Lung (tissue), 12 donors: ENCODE measurements around the gene CYTH1. TPM values are rescaled to one million over a fixed set of nuclear protein-coding genes. Genes with fewer than 3 reads are reported as not detected.

Source experiments
- ATAC-seq: fragments of 200-7000 bp; cut with Tn5 transposase; one replicate; pipeline ENCODE4 v1.9.1; 2020; ENCODE audit warnings: moderate number of reproducible peaks; ENCODE audit not compliant: insufficient read depth, low FRiP score
- DNase-seq, 3 donors: peaks; one replicate each; pipeline ENCODE4 v3.0.0-alpha.2; 2013 to 2017
- H3K27ac ChIP-seq, 2 donors: one replicate each; pipeline ENCODE4 v1.5.1; 2013; ENCODE audit warnings: mild to moderate bottlenecking in 2 of 2, moderate library complexity in 2 of 2, control low read depth in 1 of 2, inconsistent platforms in 1 of 2, low read depth in 1 of 2, low read length in 1 of 2
- H3K27me3 ChIP-seq, 3 donors: one replicate each; pipeline ENCODE4 v1.5.1; 2013; ENCODE audit warnings: low read length in 2 of 3; ENCODE audit not compliant: control insufficient read depth in 3 of 3, insufficient read depth in 3 of 3
- H3K36me3 ChIP-seq, 4 donors: one replicate each; pipeline ENCODE4 v1.5.1; 2013; ENCODE audit warnings: low read length in 4 of 4, mild to moderate bottlenecking in 1 of 4, moderate library complexity in 1 of 4; ENCODE audit not compliant: control insufficient read depth in 4 of 4, insufficient read depth in 4 of 4
- H3K4me1 ChIP-seq, 5 donors: one replicate each; pipeline ENCODE4 v1.5.1; 2013; ENCODE audit warnings: low read length in 5 of 5, mild to moderate bottlenecking in 2 of 5, moderate library complexity in 1 of 5; ENCODE audit not compliant: control insufficient read depth in 5 of 5, insufficient read depth in 5 of 5
- H3K4me3 ChIP-seq: one replicate; pipeline ENCODE4 v1.5.1; 2013; ENCODE audit warnings: mild to moderate bottlenecking, control low read depth, moderate library complexity
- H3K9ac ChIP-seq, 2 donors: one replicate each; pipeline ENCODE4 v1.5.1; 2013; ENCODE audit warnings: low read length in 2 of 2, control low read depth in 1 of 2; ENCODE audit not compliant: insufficient read depth in 1 of 2
- H3K9me3 ChIP-seq, 4 donors: one replicate each; pipeline ENCODE4 v1.5.1; 2013; ENCODE audit warnings: low read length in 3 of 4, mild to moderate bottlenecking in 1 of 4, moderate library complexity in 1 of 4; ENCODE audit not compliant: control insufficient read depth in 4 of 4, insufficient read depth in 3 of 4
- CTCF ChIP-seq: IDR thresholded peaks from 2 replicates; pipeline ENCODE4 v1.5.1; 2012; ENCODE audit warnings: mild to moderate bottlenecking; ENCODE audit errors: control extremely low read depth, extremely low read depth
- WGBS, 2 donors: extraction: QIAGEN DNeasy Blood & Tissue Kit; methylation state at CpG; one replicate each; pipeline ENCODE4 v1.1.7; 2013; 5-methylcytosine and 5-hydroxymethylcytosine counted together
- polyA plus RNA-seq, 2 donors: library from polyadenylated mRNA; stranded (reverse); fragments of 200-250 nt; gene quantifications; one replicate each; pipeline ENCODE4 v1.2.1, GENCODE V29; 2013
- total RNA-seq, 2 donors: library from RNA; depleted of rRNA in 1 of 2; stranded (reverse); fragments of >200 nt in 1 of 2; gene quantifications; one replicate each; pipeline ENCODE4 v1.2.1, GENCODE V29; 2014 to 2021
- donor health status: control.
- donor health status: control.
- donor health status: Bipolar disorder and iron deficiency.
- donor health status: healthy.
- donor health status: DM: yes; HTN: yes; CAD: no.

CYTH1 gene
- total and polyA plus RNA-seq, 4 donors = 50.5 to 97.2 (median 76.0) TPM

DNA sequence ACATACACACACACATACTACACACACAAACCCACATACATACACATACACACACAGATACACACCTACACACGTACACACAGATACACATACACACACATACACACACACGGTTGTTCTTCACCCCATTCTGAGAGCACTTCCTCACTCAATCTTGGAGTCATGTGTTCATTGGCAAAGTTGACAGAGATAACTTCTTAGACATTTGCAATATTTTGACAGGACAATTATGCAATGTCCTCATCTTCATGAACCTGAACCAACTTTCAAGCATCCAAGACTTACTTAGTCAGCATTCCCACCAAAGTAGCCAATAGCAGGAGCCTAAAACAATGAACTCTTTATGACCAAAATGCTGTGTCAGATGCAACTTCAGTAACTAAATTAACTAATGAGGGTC is 127.7 kb downstream of the CYTH1 start:
- TF ChIP-seq CTCF = no peak
- ATAC-seq (no peak), DNase-seq (no peak)
- Histone ChIP-seq H3K36me3 (no peaks in the 10 kb centered on the region), H3K4me3 (no peak overlapping the region), H3K4me1 (peaks cover 0 to 8% (median 0%) of the 10 kb centered on the region in 5 donors), H3K9ac (no peak overlapping the region), H3K27ac (no peak overlapping the region), H3K27me3 (peaks cover 0 to 4% (median 0%) of the 10 kb centered on the region in 3 donors), H3K9me3 (no peaks in the 10 kb centered on the region)
- 75 to 82% methylated on average over 2 of the region's 2 CpGs for WGBS, 2 donors

DNA sequence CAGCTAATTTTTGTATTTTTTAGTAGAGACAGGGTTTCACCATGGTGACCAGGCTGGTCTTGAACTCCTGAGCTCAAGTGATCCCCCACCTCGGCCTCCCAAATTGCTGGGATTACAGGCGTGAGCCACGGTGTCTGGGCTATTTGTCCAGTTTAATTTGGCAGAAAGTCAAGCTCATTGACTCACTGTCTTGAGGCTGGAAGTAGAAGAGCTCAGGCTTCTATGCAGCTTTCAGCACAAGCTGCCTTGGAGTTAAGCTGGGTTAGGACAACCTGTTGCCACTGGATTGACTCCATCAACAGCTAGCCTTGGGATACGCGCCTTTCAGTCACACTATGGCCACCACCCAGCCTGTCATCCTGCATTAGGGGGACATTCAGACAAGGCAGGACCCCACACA is 128.7 kb downstream of the CYTH1 start:
- Histone ChIP-seq H3K4me3 (no peak overlapping the region), H3K4me1 (peaks cover 0 to 8% (median 0%) of the 10 kb centered on the region in 5 donors), H3K9me3 (peaks cover 0 to 2% (median under 1%) of the 10 kb centered on the region in 4 donors), H3K27me3 (peaks cover 0 to 4% (median 0%) of the 10 kb centered on the region in 3 donors), H3K9ac (no peak overlapping the region), H3K27ac (no peak overlapping the region), H3K36me3 (no peaks in the 10 kb centered on the region)
- 65 to 71% methylated on average over 5 of the region's 5 CpGs for WGBS, 2 donors
- DNase-seq (no peak), ATAC-seq (no peak)
- no peak for TF ChIP-seq CTCF

- peaks cover 0 to 4% (median 0%) of the 10 kb centered on the region in 3 donors for H3K27me3 ChIP-seq
- no peaks in the 10 kb centered on the region for H3K36me3 ChIP-seq
- TF ChIP-seq CTCF = no peak
- no peak for ATAC-seq
- H3K4me3 ChIP-seq = no peak overlapping the region
- H3K27ac ChIP-seq = peak overlapping the region in 1 of 2 donors; percentile 17
- H3K9ac ChIP-seq = no peak overlapping the region
- H3K4me1 ChIP-seq = peaks cover 0 to 8% (median 0%) of the 10 kb centered on the region in 5 donors
- no peak for DNase-seq
- WGBS, 2 donors = 78 to 83% methylated on average over 11 of the region's 11 CpGs
- peaks cover 0 to 6% (median 1%) of the 10 kb centered on the region in 4 donors for H3K9me3 ChIP-seq
Observed at GRCh38 chr17:78652913-78653312, 129.2 kb downstream of the CYTH1 start.

- no peak for TF ChIP-seq CTCF
- no peak for ATAC-seq
- Histone ChIP-seq H3K4me3 (no peak overlapping the region), H3K4me1 (peaks cover 0 to 8% (median 0%) of the 10 kb centered on the region in 5 donors), H3K9ac (no peak overlapping the region), H3K36me3 (no peaks in the 10 kb centered on the region), H3K27me3 (peaks cover 0 to 4% (median 0%) of the 10 kb centered on the region in 3 donors), H3K9me3 (peaks cover 0 to 6% (median 1%) of the 10 kb centered on the region in 4 donors), H3K27ac (no peak overlapping the region)
- WGBS, 2 donors = 93 to 100% methylated on average over 1 of the region's 1 CpG
- no peak for DNase-seq
Observed at GRCh38 chr17:78652024-78652423, 130.0 kb downstream of the CYTH1 start.
